GM21526 (cell line): ENCODE results near the gene TSPAN1.
A peak's percentile ranks its signal among the peaks of the same experiment; 100 is the strongest.
"Not testable (repeated sequence)": the region's sequence is repeated elsewhere in the genome, so short reads cannot be mapped to it uniquely, and the experiment has no call there.

Source experiments
- ATAC-seq: cut with Tn5 transposase; IDR thresholded peaks from one replicate; pipeline ENCODE4 v1.9.1; 2021; ENCODE audit warnings: moderate library complexity; ENCODE audit not compliant: unreplicated experiment, low FRiP score

Gene TSPAN1

GRCh38 chr1:46211051-46211450, 36.2 kb downstream of the TSPAN1 start:
- no peak for ATAC-seq

GRCh38 chr1:46215504-46215903, 40.6 kb downstream of the TSPAN1 start:
- ATAC-seq = no peak

- no peak for ATAC-seq
Observed at GRCh38 chr1:46218443-46218842, 43.6 kb downstream of the TSPAN1 start.

GRCh38 chr1:46219551-46220520, 44.9 kb downstream of the TSPAN1 start:
- ATAC-seq = no peak

GRCh38 chr1:46220808-46221207, 45.9 kb downstream of the TSPAN1 start:
- no peak for ATAC-seq

GRCh38 chr1:46221749-46222148, 46.9 kb downstream of the TSPAN1 start:
- no peak for ATAC-seq

- not testable (repeated sequence) for ATAC-seq
Observed at GRCh38 chr1:46223055-46223454, 48.2 kb downstream of the TSPAN1 start.

- ATAC-seq = peak; percentile 83
Observed at GRCh38 chr1:46223472-46223943, 48.6 kb downstream of the TSPAN1 start.

- no peak for ATAC-seq
Observed at GRCh38 chr1:46224966-46225365, 50.1 kb downstream of the TSPAN1 start.

- not testable (repeated sequence) for ATAC-seq
Observed at GRCh38 chr1:46231231-46231630, 56.3 kb downstream of the TSPAN1 start.
